ENCODE measurements around the gene MMP13. TPM values are rescaled to one million over a fixed set of nuclear protein-coding genes. Genes with fewer than 3 reads are reported as not detected.

The MMP13 gene
- 0.11 TPM in 1 of 2 replicates, not detected in the other for total RNA-seq

DNA sequence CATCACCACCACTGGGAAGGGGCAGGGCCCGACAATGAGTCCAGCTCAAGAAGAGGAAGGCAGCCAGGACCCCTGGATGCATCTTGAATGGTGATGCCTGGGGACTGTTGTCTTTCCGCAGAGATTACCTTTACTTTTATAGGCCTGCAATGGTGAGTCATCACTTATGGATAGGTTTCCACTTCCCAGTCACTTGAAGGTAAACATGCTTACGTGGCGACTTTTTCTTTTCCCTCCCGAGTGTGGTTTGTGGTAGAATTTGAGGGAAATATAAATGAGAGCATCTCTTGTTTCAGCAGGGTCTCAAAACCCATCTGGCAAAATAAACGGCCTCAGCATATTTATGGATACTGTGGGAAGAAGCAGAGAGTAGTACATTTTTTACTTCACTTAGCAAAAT is at the start of gene MMP13:
Gene MMP13 (minus strand): TSS at position 109 of the 400 bp plus-strand sequence. CDS start 27 bp downstream, at position 82.

Other genes with a start within 250 kb of the MMP13 start
- gene MMP27, start 250.0 kb downstream of the MMP13 start, total RNA-seq, result not detected in 2 replicates
- gene MMP8, start 230.8 kb downstream of the MMP13 start, total RNA-seq, result 0.11 TPM in 1 of 2 replicates, not detected in the other
- gene MMP10, start 175.1 kb downstream of the MMP13 start, total RNA-seq, result 1.2 and 1.9 TPM in 2 replicates
- gene MMP1, start 157.6 kb downstream of the MMP13 start, total RNA-seq, result 221 and 608 TPM in 2 replicates
- gene MMP3, start 112.1 kb downstream of the MMP13 start, total RNA-seq, result 54.4 and 65.3 TPM in 2 replicates
- 0.11 TPM in 1 of 2 replicates, not detected in the other for gene MMP12, start 80.8 kb downstream of the MMP13 start, total RNA-seq
- gene DCUN1D5, start 136.4 kb upstream of the MMP13 start, total RNA-seq, result 69.1 and 75.0 TPM in 2 replicates
- 69.8 and 91.6 TPM in 2 replicates for gene DYNC2H1, start 153.7 kb upstream of the MMP13 start, total RNA-seq

All from uterine smooth muscle cell (primary cell).